ENCODE measurements around the gene XYLT1. TPM values are rescaled to one million over a fixed set of nuclear protein-coding genes. Genes with fewer than 3 reads are reported as not detected.
A peak's percentile ranks its signal among the peaks of the same experiment; 100 is the strongest.

XYLT1 gene
- total RNA-seq, 1 donor from 2014 or later = 14.5 TPM

DNA sequence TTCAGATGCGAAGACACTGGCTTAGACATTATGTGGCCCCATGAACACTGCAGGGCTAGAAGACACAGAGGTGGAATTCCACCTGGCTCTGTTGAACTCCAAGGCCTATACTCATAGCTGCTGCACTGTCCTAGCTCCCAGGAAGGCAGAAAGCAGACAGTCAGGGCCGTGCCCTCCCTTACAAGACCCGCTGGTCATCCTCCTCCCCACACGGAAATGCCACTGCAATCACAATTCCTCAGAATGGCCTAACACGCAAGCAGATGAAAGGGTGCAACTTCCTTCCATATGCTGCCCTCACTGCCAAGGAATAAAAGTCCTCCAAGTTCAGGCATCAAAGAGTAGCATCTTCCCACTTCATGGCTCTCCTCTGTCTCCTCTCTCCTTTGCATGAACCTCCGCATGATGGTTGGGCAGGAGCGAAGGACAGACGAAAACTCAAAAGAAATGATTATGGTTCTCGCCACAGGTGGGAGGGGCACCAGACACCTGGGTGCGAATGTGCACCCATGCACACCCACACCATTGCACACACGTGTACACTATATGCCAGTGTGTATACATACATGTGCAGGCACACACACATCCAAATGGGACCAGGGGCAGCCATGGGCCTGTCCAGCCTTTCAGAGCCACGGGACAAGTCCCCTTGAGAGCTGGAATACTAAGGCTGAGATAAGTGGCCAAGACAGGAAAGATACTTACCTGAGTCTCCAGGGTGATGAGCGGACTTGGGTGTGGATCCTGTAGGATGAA, 113.3 kb downstream of the XYLT1 start:
- DNase-seq = no peak

DNA sequence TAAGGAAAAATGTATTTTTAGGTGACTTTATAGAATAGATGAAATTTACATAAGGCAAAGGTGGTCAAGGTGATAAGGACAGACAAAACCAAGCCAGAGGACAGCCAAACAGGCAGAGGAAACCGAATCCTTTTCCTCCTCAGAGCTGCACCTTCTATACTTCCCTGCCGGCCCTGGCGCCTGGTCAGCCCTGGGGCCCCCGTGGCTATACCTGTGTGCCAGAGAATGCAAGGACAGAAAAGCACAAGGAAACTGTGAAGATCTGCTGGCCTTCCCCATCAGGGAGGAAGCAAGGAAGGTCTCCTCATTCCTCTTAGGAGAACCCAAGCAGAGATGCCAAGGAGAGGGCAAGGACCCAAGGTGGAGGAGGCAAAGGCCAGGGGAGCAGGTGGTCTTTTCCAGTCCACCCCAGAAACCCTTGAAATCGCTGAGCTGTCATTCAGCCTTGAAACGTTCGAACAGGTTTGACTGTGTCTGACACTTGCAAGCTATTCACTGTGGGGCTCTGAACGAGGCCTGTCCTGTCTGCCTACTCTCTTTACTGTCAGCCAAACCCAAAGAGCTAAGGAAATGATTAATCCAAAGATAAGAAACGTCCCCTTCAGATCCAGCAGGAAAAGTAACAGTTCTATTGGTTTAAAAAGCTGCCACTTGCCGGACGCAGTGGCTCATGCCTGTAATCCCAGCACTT, 114.4 kb downstream of the XYLT1 start:
- DNase-seq = no peak

- no peak for DNase-seq
These were observed 116.1 kb downstream of the XYLT1 start for GRCh38 chr16:17354685-17355084.

DNA sequence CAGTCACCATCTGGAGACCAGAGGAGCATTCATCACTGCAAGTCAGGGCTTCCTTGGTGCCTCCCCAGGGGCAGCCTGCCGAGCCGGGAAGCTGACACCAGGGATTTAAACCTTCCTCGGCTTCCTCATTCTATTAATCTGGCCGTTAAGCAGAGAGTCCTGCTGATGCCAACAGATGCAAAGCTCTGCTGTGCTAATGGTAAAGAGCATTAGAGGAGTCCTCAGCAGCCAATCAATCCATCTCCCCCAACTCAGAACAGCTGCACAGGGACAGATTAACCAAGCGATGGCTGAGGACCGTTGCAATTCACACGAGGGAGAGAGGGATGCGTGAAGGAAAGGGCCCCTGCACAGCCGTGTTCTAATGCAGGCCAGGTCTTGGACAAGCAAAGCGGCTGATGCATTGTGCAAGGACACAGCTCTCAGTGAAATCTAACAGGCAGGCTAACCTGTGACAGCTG, 116.6 kb downstream of the XYLT1 start:
- peak; percentile 89 for DNase-seq

DNA sequence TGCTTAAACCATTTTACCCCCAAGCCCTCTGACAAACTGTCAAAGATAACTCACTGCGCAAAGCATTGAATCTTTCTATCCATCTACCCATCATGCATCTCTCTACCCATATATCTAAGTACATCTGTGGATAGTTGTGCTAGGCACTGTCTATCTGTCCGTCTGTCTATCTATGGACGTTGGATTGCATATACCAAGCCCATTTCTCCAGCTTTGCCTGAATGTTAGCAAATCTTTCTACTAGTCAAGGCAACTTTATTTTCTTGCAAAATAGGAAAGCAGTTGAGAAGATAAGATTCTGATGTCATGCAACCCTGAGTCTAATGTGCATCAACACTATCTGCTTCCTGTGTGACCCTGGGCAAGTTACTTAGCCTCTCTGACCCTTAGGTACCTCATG, 117.2 kb downstream of the XYLT1 start:
- no peak for DNase-seq

- DNase-seq = no peak
These were observed 119.2 kb downstream of the XYLT1 start for GRCh38 chr16:17351441-17352035.

DNA sequence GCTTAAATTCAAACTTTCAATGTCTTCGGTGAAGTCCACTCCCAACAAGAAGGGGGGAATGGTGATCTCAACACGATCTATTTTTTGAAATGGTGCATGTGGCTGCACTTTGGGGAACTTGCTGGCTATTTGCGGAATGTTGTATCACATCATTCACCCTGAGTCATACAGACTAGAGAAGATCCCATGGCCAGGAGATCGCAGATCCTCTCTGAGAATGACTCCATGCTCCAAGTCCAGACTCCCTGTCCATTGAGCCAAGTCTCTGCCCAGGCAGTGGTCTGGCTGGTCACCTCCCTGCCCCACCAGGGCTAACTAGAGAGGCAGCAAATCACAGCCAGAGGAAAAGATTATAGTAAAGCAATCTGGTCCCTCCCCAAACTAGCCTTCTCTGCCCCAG, 120.6 kb downstream of the XYLT1 start:
- DNase-seq = no peak

DNA sequence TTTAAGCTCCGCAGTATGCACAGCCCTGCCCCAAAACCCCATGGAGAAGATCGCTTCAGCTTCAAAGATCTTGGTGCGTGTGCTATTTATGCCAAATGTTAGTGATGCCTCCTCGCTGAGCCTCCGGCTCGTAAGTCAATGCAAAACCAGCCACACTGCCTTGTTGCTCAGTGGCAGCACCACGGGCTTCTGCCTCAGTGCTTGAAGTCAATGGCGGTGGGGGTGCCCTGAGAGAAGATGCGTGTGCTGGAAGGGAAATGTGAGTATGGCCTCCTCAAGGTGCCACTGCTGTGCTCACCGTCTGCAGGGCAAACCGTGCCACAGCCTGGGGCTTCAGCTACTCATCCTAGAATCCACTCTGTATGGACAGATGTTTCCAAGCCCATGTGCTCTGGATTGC, 121.9 kb downstream of the XYLT1 start:
- DNase-seq = no peak

GRCh38 chr16:17348042-17348783, 122.5 kb downstream of the XYLT1 start:
- no peak for DNase-seq

DNA sequence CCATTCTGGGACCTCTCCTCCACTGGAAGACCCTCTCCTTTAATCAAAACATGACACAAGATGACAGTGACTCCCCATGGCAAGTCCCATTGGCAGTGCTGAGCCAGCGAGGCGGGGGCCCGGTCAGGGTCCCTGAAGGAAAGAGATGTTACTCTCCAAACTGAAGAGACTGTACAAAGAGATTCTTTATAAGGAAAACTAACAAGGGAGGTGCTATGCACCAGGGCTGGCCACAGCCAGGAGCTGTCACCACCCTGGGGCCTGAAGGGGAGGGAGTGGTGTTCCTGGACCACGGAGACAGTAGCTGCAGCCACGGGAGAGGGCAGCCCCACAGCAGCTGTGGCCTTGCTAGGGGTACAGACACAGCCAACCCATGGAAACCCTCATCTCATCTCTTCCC, 123.1 kb downstream of the XYLT1 start:
- no peak for DNase-seq

DNA sequence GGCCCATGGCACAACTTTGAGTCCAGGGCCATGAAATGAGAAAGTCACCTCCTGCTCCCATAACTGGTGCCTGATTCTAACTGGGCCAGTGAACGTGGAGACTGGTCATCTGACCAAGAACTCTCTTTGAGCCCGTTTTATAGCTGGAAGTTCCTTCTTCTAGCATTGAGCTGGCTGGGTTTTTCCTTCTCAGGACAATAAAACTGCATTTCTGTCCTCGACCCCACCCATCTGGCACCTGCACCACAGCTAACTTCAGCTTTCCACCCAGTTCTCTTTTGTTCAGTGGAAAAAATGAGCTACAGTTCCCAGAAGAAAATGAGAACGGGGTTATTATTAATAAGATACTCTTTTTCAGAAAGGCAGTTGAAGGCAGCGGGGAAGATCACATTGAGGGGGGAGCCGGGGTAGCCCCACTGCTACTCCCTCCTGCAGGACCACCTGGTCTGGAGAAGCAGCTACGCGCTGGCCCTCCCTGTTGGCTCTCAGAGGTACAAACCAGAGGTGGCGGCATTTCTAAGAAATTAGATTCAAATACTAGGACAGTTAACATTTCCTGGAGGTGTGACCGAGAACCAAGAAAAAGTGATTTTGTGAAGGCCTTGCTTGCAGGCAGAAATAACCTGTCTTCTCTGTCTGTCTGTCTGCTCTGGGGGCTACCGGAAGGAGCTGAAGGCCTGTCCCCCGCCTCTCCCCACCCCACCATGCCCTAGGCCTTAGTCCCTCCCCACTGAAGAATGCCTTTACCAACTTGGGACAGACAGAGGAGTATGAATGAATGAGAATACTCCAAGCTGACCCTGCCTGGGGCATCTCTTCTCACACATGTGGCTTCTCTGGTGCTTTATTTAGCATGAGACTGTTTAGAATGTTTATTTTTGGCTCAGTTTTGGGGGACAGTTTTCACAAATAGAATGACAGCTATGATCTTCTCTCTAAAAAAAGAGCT, 123.9 kb downstream of the XYLT1 start:
- no peak for DNase-seq

- DNase-seq = no peak
These were observed 125.7 kb downstream of the XYLT1 start for GRCh38 chr16:17345043-17345442.

DNA sequence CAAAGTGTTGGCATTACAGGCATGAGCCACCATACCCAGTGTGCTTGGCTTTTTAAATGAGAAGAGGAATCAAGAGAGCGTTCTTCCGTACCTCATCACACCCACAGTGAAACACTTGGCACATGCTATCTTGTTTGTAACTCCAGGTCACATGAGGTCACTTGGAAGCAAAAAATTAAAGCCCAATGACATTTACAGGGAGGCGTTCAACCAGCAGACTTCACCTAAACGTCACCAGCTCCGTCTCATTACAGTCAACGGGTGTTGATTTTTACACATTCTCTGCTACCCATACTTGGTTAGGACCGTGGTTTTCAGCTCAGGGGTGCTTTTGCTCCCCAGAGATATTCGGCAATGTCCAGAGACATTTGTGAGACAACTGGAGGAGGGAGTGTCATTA, 127.0 kb downstream of the XYLT1 start:
- no peak for DNase-seq

GRCh38 chr16:17343028-17343427, 127.7 kb downstream of the XYLT1 start:
- DNase-seq = peak; percentile 64

DNA sequence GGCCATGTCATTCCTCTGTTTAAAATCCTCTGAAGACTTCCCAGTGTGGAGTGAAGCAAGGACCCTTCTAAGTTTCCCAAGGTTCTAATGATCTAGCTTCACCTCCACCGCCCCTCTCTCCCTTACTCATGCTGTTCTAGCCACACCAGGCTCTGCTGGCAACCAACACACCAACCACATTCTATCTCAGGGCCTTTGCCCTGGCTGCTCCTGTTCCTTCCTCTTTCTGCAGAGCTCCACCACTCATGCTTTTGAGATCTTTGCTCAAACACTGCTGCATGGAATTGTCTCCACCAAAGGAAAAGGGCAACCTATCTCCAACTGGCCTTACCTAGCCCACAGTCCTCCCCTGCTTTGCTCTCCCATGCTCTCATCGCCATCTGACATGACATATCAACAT, 128.7 kb downstream of the XYLT1 start:
- DNase-seq = no peak

DNA sequence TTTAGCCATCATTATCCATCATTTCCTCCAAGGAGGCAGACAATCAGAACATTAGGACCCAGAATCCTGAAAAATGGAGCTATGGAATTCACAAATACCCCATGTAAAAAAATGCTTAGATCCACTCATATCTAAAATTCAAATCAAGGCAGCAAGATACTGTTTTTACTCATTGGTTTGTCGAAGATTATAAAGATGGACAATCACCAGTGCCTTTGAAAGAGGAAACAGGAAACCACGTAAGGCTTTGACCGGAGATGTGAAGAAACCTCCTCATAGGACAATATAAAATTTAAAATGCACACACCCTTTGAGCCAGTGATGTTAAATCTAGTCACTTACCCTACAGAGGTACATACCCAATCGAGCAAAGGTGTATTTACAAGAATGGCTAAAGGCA, 130.0 kb downstream of the XYLT1 start:
- DNase-seq = no peak

DNA sequence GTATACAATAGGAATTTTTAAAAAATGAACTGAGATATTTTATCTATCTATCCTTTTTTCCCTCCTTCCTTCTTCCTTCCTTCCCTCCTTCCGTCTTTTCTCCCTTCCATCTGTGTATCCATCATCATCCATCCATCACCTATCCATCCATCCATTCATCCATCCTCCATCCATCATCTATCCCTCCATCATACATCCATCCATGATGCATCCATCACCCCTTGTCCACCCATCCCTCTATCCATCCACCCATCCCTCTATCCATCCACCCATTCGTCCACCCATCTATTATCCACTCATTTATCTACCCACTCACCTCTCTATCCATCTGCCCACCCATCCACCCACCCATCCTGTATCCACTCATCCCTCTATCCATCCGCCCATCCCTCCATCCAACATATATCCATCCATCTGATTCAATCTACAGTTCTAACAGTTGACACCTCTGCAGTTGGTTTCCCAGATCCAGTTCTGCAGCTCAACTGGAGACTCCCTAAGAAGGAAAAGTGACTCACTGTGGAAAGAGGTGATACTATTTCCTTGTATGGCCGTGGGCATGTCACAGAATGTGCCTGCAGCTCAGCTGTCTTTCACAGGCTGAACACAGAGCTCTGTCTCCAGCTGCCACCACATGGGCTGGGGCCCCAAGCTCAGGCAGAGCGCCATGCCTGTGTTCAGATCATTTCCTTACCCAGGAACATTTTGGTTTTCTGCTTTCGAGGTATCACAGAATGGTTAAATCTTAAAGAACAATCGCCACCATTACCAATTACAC, 130.8 kb downstream of the XYLT1 start:
- DNase-seq = peak; percentile 69

DNA sequence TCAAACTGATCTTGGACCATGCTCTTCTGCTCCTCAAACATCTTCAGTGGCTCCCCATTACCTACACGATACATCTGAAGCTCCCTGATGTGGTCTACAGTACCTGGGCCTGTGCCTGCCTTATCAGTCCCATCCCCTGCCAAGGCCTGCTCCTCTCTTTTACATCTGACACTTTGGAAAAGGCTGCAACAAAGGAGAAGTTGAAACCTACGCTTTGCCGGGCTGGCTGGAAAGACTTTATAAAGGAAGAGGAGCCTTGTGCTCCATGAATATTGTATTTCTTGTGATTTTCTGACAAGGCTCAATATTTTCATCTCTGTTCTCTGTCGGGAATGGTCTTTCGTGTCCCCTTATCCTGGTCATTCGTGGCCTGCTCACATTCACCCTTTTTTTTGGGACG, 132.5 kb downstream of the XYLT1 start:
- DNase-seq = no peak

DNA sequence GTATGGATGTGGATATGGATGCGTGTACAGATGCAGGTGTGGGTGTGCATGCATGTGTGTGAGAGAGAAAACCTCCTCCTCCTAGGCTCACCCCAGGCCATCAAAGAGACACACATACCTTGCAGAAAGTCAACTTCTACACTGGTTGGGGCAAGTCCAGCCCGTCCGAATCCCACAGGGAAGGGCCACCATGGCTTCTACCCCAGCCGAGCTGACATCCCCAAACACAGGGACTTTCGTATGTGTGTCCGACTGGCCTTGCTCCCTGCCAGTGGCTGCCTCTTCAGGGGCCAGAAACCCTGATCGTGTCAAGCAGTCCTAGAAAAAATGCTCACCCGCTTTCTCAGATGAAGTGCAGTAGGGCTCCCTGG, 134.2 kb downstream of the XYLT1 start:
- DNase-seq = no peak

DNA sequence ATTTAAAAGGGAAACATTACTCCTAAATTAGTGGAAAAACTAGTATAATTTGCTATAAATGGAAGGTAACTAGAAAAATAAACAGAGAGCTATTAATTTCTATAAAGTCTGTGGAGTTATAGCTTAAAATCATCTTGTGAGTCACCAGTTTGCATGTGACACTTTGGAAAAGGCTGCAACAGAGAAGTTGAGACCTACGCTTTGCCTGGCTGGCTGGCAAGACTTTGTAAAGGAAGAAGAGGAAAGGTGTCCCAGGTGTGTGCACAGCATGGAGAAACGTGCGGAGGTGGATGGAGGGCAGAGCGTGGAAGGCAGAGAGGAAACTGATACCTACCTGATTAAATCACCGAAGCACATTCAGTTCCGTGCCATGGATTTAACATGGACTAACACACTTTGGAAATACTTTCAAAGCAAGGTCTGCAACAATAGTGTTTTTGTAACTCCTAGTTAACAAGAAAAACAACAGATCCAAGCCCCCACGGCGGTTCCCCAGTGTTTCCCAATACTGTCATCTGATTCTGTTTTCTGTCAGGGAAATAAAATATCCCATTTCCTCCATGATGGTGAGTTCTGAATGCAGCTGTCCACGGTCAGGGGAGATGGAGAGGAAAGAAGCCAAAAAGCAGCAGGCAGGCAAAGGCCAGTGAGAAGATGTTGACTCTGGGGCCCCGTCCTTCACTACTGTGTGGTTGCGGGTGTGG, 134.8 kb downstream of the XYLT1 start:
- DNase-seq = peak; percentile 87

Data from tongue (tissue), 2 donors.